ENCODE results near the gene KRT23. TPM values are rescaled to one million over a fixed set of nuclear protein-coding genes. Genes with fewer than 3 reads are reported as not detected.

The KRT23 gene
- total and polyA plus RNA-seq, 2 of the 4 experiments (the other 2 are of a cell fraction) = 0.36 to 0.39 TPM

DNA sequence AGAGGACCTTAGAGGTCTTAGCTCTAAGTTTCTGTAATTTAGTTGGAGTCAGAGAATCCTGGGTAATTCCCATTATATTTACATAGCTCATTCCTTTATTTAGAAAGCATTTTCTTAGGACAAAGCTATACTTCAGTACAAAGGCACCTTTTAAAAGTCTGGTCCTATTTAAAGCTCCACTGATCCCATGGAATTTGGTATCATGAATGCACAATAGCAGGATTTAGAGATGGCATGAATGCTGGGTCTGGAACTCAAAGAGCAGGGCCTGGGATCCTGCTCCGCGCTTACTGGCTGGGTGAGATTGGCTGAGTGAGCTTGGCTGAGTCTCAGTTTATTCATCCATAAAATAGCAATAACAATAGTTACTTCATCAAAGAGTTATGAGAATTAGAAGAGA, 4.8 kb downstream of the KRT23 start:
- no TSS peak for BruUV-seq (replicated peaks)
- CTCF ChIA-PET = interaction anchor here (1.3 kb wide), 2 partner anchors 11 to 20 kb away, joined by 4 read pairs; no protein-coding TSS in a partner anchor
- no peak overlapping the region for H4K8ac ChIP-seq (ENCODE audit: low read depth in 2 of 2, low read length in 2 of 2)

More for the DNA sequence above, 4.8 kb downstream of the KRT23 start:
- intact Hi-C loops (cut with micrococcal nuclease) = no loop called here
- H3K4ac ChIP-seq (ENCODE audit: low read depth, low read length) = no peak overlapping the region
- dilution Hi-C loops (cut with HindIII; ENCODE audit: low sequenced_read_pairs, unreplicated experiment) = no loop called here
- no peak overlapping the region for H4K5ac ChIP-seq (ENCODE audit: low read depth, low read length)
- in situ Hi-C loops (cut with MboI; ENCODE audit: low sequenced_read_pairs) = no loop called here
- no peak overlapping the region for H2BK15ac ChIP-seq (ENCODE audit: low read depth, low read length)
- no peak overlapping the region for H3K56ac ChIP-seq (ENCODE audit: extremely low read depth, insufficient read depth, low read length)
- no peak overlapping the region for H3K23ac ChIP-seq (ENCODE audit: low read depth, low read length)
- H2BK120ac ChIP-seq (ENCODE audit: low read depth, low read length) = no peak overlapping the region
- H3K14ac ChIP-seq (replicated peaks; ENCODE audit: low read depth, low read length) = no peak overlapping the region
- H3K9me1 ChIP-seq (ENCODE audit: insufficient read depth, low read length) = no peaks in the 10 kb centered on the region
- H2AFZ ChIP-seq (replicated peaks; ENCODE audit: low read length, poor library complexity) = no peak overlapping the region
- no peak overlapping the region for H4K91ac ChIP-seq (ENCODE audit: insufficient read depth, low read depth, low read length)
- H3K4me3 ChIP-seq (ENCODE audit: insufficient read depth, low read depth, low read length) = no peak overlapping the region
- no peak overlapping the region for H2AK9ac ChIP-seq (replicated peaks; ENCODE audit: low read depth, low read length, poor library complexity)
- no peak overlapping the region for H2AK5ac ChIP-seq (ENCODE audit: low read depth, low read length)
- H2BK5ac ChIP-seq (ENCODE audit: low read depth, low read length, poor library complexity, severe bottlenecking) = no peak overlapping the region
- no peaks in the 10 kb centered on the region for H4K20me1 ChIP-seq (ENCODE audit: insufficient read depth, low read length)
- no peak for ATAC-seq (ENCODE audit: low read depth)
- H3K9ac ChIP-seq (ENCODE audit: low read depth, low read length) = no peak overlapping the region
- no peaks in the 10 kb centered on the region for H3K79me1 ChIP-seq (ENCODE audit: low read depth in 1 of 2, low read length in 2 of 2)
- H2BK20ac ChIP-seq (ENCODE audit: low read depth, low read length) = no peak overlapping the region
- no peaks in the 10 kb centered on the region for H3K27me3 ChIP-seq (ENCODE audit: control insufficient read depth, insufficient read depth, low read length)
- WGBS, 2 experiments (ENCODE audit: extremely low coverage in 2 of 2, insufficient read length in 1 of 2) = no CpG with 5 or more reads among the region's 2 CpGs
- POLR2A ChIA-PET (ENCODE audit: unreplicated experiment) = no interaction called here
- DNase-seq = no peak
- TF ChIP-seq, protein P1, sequence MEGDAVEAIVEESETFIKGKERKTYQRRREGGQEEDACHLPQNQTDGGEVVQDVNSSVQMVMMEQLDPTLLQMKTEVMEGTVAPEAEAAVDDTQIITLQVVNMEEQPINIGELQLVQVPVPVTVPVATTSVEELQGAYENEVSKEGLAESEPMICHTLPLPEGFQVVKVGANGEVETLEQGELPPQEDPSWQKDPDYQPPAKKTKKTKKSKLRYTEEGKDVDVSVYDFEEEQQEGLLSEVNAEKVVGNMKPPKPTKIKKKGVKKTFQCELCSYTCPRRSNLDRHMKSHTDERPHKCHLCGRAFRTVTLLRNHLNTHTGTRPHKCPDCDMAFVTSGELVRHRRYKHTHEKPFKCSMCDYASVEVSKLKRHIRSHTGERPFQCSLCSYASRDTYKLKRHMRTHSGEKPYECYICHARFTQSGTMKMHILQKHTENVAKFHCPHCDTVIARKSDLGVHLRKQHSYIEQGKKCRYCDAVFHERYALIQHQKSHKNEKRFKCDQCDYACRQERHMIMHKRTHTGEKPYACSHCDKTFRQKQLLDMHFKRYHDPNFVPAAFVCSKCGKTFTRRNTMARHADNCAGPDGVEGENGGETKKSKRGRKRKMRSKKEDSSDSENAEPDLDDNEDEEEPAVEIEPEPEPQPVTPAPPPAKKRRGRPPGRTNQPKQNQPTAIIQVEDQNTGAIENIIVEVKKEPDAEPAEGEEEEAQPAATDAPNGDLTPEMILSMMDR (conservative IDR thresholded peaks at IDR 0.05; ENCODE audit: low read depth, low read length) = no peak
- no peak for TF ChIP-seq CEBPB (IDR thresholded peaks at IDR 0.05; ENCODE audit: low read depth, low read length)
- TF ChIP-seq, protein P2, sequence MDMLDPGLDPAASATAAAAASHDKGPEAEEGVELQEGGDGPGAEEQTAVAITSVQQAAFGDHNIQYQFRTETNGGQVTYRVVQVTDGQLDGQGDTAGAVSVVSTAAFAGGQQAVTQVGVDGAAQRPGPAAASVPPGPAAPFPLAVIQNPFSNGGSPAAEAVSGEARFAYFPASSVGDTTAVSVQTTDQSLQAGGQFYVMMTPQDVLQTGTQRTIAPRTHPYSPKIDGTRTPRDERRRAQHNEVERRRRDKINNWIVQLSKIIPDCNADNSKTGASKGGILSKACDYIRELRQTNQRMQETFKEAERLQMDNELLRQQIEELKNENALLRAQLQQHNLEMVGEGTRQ (IDR thresholded peaks at IDR 0.05; ENCODE audit: low read depth, low read length) = no peak
- TF ChIP-seq RFX5 (IDR thresholded peaks at IDR 0.05; ENCODE audit: low read depth, low read length) = no peak
- TF ChIP-seq, protein P3, sequence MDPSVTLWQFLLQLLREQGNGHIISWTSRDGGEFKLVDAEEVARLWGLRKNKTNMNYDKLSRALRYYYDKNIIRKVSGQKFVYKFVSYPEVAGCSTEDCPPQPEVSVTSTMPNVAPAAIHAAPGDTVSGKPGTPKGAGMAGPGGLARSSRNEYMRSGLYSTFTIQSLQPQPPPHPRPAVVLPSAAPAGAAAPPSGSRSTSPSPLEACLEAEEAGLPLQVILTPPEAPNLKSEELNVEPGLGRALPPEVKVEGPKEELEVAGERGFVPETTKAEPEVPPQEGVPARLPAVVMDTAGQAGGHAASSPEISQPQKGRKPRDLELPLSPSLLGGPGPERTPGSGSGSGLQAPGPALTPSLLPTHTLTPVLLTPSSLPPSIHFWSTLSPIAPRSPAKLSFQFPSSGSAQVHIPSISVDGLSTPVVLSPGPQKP (IDR thresholded peaks at IDR 0.05; ENCODE audit: borderline replicate concordance, low read depth, low read length) = no peak
- TF ChIP-seq NFE2L2 (IDR thresholded peaks at IDR 0.05; ENCODE audit: low read depth, low read length) = no peak
- no peak for TF ChIP-seq FOS (IDR thresholded peaks at IDR 0.05; ENCODE audit: low read depth, low read length)
- TF ChIP-seq RCOR1 (IDR thresholded peaks at IDR 0.05; ENCODE audit: insufficient replicate concordance, low read length) = no peak
- TF ChIP-seq SMC3 (IDR thresholded peaks at IDR 0.05; ENCODE audit: low read depth, low read length) = no peak
- no peak for TF ChIP-seq MXI1 (IDR thresholded peaks at IDR 0.05; ENCODE audit: borderline replicate concordance, low read depth, low read length)
- no peak for TF ChIP-seq BHLHE40 (IDR thresholded peaks at IDR 0.05; ENCODE audit: low read depth, low read length)
- TF ChIP-seq CHD1 (IDR thresholded peaks at IDR 0.05; ENCODE audit: low read depth, low read length) = no peak
- no peak for TF ChIP-seq MAFK (IDR thresholded peaks at IDR 0.05; ENCODE audit: low read depth, low read length)
- TF ChIP-seq MAZ (IDR thresholded peaks at IDR 0.05; ENCODE audit: borderline replicate concordance, low read depth, low read length) = no peak
- TF ChIP-seq POLR2A (IDR thresholded peaks at IDR 0.05; ENCODE audit: low read depth, low read length) = no peak
- no peak for TF ChIP-seq RAD21 (IDR thresholded peaks at IDR 0.05; ENCODE audit: low read length)
- H3K9me3 ChIP-seq (ENCODE audit: control insufficient read depth, insufficient read depth, low read length) = no peaks in the 10 kb centered on the region
- no peaks in the 10 kb centered on the region for H3K36me3 ChIP-seq (ENCODE audit: control insufficient read depth, insufficient read depth, low read length)
- no peak overlapping the region for H3K27ac ChIP-seq (ENCODE audit: insufficient read depth, low read length)
- peaks cover 2% of the 10 kb centered on the region; the same call in 1 of the 2 replicates for H3K4me1 ChIP-seq (ENCODE audit: control insufficient read depth, insufficient read depth, low read length)
- H3K18ac ChIP-seq (ENCODE audit: low read depth, low read length) = no peak overlapping the region
- H3K4me2 ChIP-seq (ENCODE audit: low read depth, low read length) = no peak overlapping the region

All from IMR-90 (cell line).